ENCODE data around the gene LIPM.

LIPM gene

DNA sequence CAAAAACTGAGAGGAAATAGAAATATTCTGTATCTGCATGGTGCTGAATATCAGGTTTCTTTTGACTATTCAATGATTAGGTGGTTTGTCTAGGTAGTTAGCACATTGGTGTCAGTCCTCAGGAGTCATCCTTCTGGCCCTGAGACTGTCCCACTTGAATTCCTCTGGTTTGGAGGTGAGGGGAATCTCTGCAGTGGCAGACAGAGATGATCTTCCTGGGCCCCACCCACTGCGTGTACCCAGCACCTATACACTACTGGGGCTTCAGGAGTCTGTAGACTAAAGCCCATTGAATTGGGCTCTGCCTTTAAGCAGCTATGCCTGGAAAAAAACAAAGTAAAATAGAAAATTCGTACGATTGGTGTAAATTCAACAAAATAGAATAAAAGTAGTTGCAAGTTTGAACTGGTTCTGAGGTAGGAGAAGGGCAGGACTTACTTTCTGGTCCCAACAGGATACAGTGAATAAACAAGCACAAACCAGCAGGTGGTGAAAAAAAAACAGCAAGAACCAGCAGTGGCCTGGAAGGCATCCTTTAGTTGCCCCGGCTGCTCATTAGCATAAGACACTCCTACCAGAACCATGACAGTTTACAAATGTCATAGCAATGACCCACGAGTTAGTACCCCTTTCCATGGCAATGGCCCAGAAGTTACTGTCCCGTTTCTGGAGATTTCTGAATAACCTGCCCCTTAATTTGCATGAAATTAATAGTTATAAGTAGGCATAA, 1.7 kb downstream of the LIPM start:
- FAIRE-seq, result no peak
- DNase-seq (ENCODE audit: insufficient read length), result no peak
- no peak for TF ChIP-seq TAF1 (IDR thresholded peaks at IDR 0.05; ENCODE audit: borderline replicate concordance, low read depth, low read length)
- TF ChIP-seq POLR2AphosphoS5 (IDR thresholded peaks at IDR 0.05; ENCODE audit: low read depth, low read length), result no peak

DNA sequence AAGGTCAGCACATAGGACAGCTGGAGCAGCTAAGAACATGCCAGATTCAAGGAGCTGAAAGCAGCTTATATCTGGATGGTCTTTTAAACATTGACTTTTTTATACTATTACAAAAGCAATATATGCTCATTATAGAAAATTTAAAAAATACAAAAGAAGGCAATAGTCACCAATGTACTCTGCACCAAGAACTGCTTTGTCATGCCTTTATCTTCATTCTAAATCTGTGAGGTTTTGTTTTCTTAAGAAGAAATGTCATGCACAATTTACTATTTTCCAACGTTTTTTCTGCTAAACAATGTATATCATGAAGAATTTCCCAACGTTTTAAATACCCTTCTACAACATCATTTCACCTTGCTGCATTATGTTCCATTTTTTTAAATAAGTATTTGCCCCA, 2.8 kb downstream of the LIPM start:
- TF ChIP-seq POLR2A (IDR thresholded peaks at IDR 0.05; ENCODE audit: low read depth, low read length), result no peak
- no peak for TF ChIP-seq POLR2AphosphoS5 (IDR thresholded peaks at IDR 0.05; ENCODE audit: low read depth, low read length)
- no peak for TF ChIP-seq TAF1 (IDR thresholded peaks at IDR 0.05; ENCODE audit: borderline replicate concordance, low read depth, low read length)
- no peak for FAIRE-seq
- DNase-seq (ENCODE audit: insufficient read length), result no peak

DNA sequence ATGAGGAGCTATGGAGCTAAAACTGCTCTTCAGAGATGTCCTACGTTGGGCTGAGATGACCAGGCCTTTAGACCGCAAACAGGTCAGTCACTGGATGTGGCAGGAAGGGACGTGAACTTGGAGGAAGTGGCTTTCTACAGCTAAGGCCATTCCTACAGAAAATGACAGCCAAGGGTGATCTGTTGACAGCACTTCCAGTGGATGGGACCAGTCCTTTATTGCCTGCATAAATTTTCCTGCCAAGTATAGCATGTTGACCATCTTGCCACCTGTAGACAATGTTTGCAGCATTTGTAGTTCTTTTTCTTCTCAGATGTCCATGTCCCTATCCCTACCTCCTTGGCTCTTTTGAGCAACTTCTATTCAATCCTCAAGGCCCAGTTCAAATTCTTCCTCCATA, 3.4 kb downstream of the LIPM start:
- FAIRE-seq (no peak), DNase-seq (ENCODE audit: insufficient read length) (no peak)
- TF ChIP-seq POLR2A (IDR thresholded peaks at IDR 0.05; ENCODE audit: low read depth, low read length), result no peak

DNA sequence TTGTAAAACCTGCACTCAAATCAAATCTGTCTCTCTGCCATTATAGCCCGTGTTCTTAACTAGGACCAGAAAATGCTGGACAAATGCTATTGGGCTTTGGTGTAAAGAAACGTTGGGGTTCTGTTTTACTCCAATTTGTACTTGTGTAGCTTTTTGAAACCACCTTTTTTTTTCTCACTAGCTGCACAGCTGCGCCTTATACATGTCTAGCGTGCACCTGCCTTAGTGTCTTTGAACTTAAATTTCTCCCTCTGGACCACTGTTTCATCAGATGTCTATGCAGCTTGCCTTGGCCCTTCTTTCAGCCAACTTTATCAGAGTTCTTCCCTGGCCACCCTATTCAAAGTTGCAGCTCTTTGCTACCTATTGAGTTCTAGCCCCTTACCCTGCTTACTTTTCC, 7.1 kb downstream of the LIPM start:
- FAIRE-seq, result no peak

DNA sequence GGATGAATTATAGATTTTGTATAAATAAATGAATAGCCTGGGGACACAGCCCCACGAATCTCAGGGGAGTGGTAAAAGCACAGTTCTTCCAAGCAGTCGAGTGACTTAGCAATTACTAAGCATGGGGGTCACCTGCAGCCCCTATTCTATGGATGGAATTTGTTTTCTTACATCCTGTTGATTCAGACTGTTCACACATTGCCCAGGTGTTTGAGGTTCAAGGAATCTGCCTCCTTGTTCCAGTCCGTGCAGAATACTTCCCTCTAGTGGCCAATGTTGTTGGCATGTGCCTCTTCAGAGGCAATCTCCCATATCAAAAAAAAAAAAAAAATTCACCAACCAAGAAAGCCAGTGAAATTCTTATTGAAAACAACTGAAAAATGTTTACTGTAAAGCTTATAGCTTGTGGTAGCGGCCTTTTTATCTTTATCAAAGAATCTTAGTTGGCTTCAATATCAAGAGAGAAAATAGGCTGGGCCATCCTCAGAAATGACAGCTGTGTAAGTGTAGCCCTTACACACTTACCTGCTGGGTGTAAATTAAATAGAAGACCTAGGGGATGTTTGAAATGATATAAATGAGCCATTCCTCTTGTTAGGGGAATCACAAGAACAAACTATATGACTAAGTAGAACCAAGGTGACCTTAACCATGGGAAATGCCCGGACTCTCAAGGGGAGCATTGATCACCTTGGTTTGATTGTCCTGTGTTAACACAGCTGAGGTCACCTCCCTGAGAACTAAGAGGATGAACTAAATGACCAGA, 7.8 kb downstream of the LIPM start:
- FAIRE-seq, result peak; percentile 79
- TF ChIP-seq TAF1 (IDR thresholded peaks at IDR 0.05; ENCODE audit: borderline replicate concordance, low read depth, low read length) (no peak), POLR2AphosphoS5 (IDR thresholded peaks at IDR 0.05; ENCODE audit: low read depth, low read length) (no peak), POLR2A (IDR thresholded peaks at IDR 0.05; ENCODE audit: low read depth, low read length) (no peak)
- no peak for DNase-seq (ENCODE audit: insufficient read length)

More for the DNA sequence above, 7.1 kb downstream of the LIPM start:
- DNase-seq (ENCODE audit: insufficient read length), result no peak
- TF ChIP-seq TAF1 (IDR thresholded peaks at IDR 0.05; ENCODE audit: borderline replicate concordance, low read depth, low read length) (no peak), POLR2AphosphoS5 (IDR thresholded peaks at IDR 0.05; ENCODE audit: low read depth, low read length) (no peak), POLR2A (IDR thresholded peaks at IDR 0.05; ENCODE audit: low read depth, low read length) (no peak)

DNA sequence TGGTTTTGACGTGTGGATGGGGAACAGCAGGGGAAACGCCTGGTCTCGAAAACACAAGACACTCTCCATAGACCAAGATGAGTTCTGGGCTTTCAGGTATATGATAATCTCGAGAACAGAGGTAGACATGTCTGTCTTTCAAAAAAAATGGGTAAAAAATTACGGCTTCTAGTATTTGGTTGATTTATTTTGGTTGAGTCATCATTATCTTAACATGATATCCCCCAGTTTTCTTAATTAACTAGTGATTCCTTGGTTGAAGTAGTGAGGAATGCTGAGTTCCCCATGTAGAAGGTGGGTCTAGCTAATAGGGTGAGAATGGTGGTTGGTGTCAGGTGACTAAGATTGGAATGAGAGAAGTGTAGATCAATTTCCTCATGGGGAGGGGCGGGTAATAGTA, 10.7 kb downstream of the LIPM start:
- DNase-seq (ENCODE audit: insufficient read length), result no peak
- FAIRE-seq, result no peak
- TF ChIP-seq TAF1 (IDR thresholded peaks at IDR 0.05; ENCODE audit: borderline replicate concordance, low read depth, low read length), result no peak
- TF ChIP-seq POLR2AphosphoS5 (IDR thresholded peaks at IDR 0.05; ENCODE audit: low read depth, low read length), result no peak
- TF ChIP-seq POLR2A (IDR thresholded peaks at IDR 0.05; ENCODE audit: low read depth, low read length), result no peak

DNA sequence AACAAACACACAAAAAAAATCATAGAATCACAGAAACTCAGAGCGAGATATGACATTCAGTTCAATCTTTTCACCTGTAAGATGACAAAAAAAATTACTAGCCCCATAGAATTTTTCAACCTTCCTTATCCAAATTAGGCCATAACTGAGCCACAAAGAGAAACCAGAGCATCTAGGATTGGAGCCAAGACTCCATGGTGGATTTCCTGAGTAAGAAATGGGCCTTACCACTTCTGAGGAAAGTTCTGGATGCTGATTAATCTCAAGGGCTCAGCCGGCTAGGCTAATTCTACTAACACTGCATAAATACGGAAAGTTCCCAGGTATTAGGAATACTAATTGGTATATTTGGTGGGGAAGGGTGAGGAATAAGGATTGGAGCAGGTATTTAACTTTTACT, 16.8 kb downstream of the LIPM start:
- no peak for FAIRE-seq
- DNase-seq (ENCODE audit: insufficient read length), result no peak
- TF ChIP-seq POLR2AphosphoS5 (IDR thresholded peaks at IDR 0.05; ENCODE audit: low read depth, low read length) (no peak), POLR2A (IDR thresholded peaks at IDR 0.05; ENCODE audit: low read depth, low read length) (no peak), TAF1 (IDR thresholded peaks at IDR 0.05; ENCODE audit: borderline replicate concordance, low read depth, low read length) (no peak)

DNA sequence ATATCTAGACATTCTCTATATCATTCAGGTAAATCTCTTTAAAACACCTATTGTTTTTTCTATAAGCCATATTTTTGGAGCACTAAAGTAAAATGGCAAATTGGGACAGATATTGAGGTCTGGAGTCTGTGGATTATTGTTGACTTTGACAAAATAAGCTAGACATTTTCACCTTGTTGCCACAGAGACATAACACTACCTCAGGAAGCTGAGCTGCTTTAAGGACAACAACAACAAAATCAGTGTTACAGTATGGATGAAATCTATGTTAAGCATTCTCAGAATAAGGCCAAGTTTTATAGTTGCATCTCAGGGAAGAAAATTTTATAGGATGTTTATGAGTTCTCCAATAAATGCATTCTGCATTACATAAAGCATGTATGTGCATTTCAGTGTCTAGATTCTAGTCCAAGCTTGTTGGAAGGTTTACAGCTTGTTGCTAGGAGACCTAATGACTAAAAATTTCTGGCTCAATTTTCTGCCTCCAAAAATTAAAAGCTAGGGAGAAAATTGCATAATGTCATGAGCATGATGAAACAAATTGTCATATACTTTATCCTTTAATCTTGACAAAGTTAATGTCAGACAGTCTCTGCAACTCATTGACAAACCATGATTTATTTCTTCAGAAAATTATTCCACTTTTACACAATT, 18.3 kb downstream of the LIPM start:
- no peak for FAIRE-seq
- no peak for DNase-seq (ENCODE audit: insufficient read length)

DNA sequence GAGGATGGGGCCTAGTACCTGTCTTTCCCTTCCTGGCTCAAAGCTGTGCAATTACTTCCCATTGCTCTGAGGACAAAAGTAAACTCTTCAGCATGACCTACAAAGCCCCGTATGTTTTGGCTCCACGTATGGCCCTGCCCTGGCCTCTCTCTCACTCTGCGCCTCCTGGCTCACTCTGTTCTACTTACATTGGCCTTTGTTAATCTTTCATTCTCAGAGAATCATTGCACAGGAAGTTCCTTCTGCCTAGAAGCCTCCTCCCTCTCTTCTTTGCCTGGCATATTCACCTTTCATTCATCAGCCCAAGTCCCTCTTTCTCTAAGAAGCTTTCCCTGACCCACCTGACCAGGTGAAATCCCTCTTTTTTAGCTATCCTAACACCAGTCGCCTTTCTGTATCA, 23.9 kb downstream of the LIPM start:
- FAIRE-seq (peak; percentile 46), DNase-seq (ENCODE audit: insufficient read length) (no peak)
- no peak for TF ChIP-seq POLR2A (IDR thresholded peaks at IDR 0.05; ENCODE audit: low read depth, low read length)
- no peak for TF ChIP-seq TAF1 (IDR thresholded peaks at IDR 0.05; ENCODE audit: borderline replicate concordance, low read depth, low read length)
- TF ChIP-seq POLR2AphosphoS5 (IDR thresholded peaks at IDR 0.05; ENCODE audit: low read depth, low read length), result no peak

More for the DNA sequence above, 18.3 kb downstream of the LIPM start:
- no peak for TF ChIP-seq TAF1 (IDR thresholded peaks at IDR 0.05; ENCODE audit: borderline replicate concordance, low read depth, low read length)
- TF ChIP-seq POLR2A (IDR thresholded peaks at IDR 0.05; ENCODE audit: low read depth, low read length), result no peak
- TF ChIP-seq POLR2AphosphoS5 (IDR thresholded peaks at IDR 0.05; ENCODE audit: low read depth, low read length), result no peak

DNA sequence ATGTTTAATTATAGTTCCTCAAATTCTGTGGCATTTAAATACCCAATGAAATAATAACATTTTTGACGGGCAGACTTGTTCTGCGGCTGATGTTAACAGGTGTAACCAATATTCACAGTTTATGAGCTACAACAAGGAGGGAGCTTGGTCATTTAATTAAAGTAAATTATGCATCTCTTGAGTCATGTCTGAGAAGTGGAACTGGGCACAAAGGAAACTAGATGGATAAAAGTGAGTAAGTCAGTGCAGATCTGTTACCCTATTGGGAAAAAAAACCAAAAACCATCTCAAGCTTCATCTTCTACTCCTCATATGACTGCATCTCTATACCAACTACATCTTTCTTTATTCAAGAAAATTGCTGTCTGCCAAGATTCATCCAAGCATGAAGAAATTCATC, 25.1 kb downstream of the LIPM start:
- DNase-seq (ENCODE audit: insufficient read length) (no peak), FAIRE-seq (no peak)

DNA sequence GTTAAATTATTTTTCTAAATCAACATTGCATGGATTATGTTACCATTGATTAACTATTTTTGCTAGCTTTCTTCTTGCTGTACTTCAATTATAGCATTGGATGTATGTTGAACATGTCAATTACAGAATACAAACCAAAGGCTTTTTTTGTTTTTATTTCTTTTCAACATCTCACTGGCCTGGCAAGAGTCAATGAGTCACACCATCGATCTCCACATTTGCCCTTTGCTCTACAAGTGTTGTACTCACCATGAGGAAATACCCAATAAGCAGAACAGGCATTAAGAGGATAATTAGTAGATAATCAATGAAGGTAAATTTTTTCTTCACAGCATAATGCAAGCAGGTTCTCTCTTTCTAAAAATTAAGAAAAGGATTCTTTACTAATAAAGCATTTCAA, 25.8 kb downstream of the LIPM start:
- TF ChIP-seq TAF1 (IDR thresholded peaks at IDR 0.05; ENCODE audit: borderline replicate concordance, low read depth, low read length), result no peak
- DNase-seq (ENCODE audit: insufficient read length), result no peak
- FAIRE-seq, result no peak

More for the DNA sequence above, 25.1 kb downstream of the LIPM start:
- TF ChIP-seq TAF1 (IDR thresholded peaks at IDR 0.05; ENCODE audit: borderline replicate concordance, low read depth, low read length), result no peak
- TF ChIP-seq POLR2AphosphoS5 (IDR thresholded peaks at IDR 0.05; ENCODE audit: low read depth, low read length), result no peak
- TF ChIP-seq POLR2A (IDR thresholded peaks at IDR 0.05; ENCODE audit: low read depth, low read length), result no peak
